Measurements from ENCODE around the gene ICAM5. TPM values are rescaled to one million over a fixed set of nuclear protein-coding genes. Genes with fewer than 3 reads are reported as not detected.

The ICAM5 gene
- total and polyA plus RNA-seq, 9 of the 15 experiments (the other 6 are each of a cell fraction or from before 2014, with no cell fraction given) = 0.10 to 114 (median 13.7) TPM

DNA sequence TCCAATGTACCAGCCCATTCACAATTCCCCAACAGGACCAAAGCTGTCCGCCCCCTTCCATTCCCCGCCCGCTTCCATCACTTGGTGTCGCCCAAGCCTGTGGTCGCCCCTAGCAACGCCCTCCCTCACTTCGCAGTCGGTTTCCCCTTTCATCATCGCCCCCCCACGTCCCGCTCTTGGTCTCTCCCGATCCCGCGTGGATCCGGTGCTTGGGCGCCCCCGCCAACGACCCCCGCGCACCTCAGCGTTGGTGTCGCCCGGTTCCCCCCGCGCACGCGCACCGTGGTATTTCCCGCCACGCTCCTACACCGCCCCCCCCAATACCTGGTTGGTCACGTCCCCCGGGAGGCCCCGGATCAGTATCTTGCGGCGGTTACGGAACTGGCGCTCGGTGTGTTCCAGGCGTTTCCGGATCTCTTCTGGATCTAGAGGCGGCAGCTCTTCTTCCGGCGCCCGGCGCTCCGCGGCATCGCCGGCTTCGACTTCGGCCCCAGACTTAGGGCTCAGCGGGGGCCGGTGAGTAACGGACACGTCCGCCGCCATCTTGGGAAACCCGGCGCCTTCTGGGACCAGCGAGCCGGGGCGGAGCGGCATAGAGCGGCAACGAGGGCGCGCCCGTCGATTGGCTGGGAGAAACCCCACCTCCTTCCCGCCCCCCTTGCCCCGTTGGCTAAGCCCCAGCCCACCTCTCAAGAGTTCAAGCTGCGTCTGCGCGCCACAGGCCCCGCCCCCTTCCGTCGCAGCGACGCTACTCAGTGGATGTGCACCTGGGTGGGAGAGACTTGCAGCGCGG is 43.4 kb downstream of the ICAM5 start, which contains the start of gene RAVER1 (continued):
- TF ChIP-seq, protein P1, sequence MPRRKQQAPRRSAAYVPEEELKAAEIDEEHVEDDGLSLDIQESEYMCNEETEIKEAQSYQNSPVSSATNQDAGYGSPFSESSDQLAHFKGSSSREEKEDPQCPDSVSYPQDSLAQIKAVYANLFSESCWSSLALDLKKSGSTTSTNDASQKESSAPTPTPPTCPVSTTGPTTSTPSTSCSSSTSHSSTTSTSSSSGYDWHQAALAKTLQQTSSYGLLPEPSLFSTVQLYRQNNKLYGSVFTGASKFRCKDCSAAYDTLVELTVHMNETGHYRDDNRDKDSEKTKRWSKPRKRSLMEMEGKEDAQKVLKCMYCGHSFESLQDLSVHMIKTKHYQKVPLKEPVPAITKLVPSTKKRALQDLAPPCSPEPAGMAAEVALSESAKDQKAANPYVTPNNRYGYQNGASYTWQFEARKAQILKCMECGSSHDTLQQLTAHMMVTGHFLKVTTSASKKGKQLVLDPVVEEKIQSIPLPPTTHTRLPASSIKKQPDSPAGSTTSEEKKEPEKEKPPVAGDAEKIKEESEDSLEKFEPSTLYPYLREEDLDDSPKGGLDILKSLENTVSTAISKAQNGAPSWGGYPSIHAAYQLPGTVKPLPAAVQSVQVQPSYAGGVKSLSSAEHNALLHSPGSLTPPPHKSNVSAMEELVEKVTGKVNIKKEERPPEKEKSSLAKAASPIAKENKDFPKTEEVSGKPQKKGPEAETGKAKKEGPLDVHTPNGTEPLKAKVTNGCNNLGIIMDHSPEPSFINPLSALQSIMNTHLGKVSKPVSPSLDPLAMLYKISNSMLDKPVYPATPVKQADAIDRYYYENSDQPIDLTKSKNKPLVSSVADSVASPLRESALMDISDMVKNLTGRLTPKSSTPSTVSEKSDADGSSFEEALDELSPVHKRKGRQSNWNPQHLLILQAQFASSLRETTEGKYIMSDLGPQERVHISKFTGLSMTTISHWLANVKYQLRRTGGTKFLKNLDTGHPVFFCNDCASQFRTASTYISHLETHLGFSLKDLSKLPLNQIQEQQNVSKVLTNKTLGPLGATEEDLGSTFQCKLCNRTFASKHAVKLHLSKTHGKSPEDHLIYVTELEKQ (CRISPR knock-in tag; IDR thresholded peaks at IDR 0.05) = no peak
- peak in 1 of 2 experiments; percentile 98; a peak in 2 of 4 replicates for TF ChIP-seq HDAC1 (IDR thresholded peaks at IDR 0.05)
- peak; percentile 57 for TF ChIP-seq BCOR (IDR thresholded peaks at IDR 0.05)
- TF ChIP-seq, protein P2, sequence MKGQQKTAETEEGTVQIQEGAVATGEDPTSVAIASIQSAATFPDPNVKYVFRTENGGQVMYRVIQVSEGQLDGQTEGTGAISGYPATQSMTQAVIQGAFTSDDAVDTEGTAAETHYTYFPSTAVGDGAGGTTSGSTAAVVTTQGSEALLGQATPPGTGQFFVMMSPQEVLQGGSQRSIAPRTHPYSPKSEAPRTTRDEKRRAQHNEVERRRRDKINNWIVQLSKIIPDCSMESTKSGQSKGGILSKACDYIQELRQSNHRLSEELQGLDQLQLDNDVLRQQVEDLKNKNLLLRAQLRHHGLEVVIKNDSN (CRISPR knock-in tag; IDR thresholded peaks at IDR 0.05) = peak; percentile 28; the same call in 1 of the 2 replicates
- TF ChIP-seq ZNF316 (IDR thresholded peaks at IDR 0.05) = 0 out of 2 replicates have a peak, but pooled peaks have one; percentile 7
- TF ChIP-seq, protein P3, sequence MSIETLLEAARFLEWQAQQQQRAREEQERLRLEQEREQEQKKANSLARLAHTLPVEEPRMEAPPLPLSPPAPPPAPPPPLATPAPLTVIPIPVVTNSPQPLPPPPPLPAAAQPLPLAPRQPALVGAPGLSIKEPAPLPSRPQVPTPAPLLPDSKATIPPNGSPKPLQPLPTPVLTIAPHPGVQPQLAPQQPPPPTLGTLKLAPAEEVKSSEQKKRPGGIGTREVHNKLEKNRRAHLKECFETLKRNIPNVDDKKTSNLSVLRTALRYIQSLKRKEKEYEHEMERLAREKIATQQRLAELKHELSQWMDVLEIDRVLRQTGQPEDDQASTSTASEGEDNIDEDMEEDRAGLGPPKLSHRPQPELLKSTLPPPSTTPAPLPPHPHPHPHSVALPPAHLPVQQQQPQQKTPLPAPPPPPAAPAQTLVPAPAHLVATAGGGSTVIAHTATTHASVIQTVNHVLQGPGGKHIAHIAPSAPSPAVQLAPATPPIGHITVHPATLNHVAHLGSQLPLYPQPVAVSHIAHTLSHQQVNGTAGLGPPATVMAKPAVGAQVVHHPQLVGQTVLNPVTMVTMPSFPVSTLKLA (conservative IDR thresholded peaks at IDR 0.05) = peak; percentile 93 to 96
- 0 out of 2 replicates have a peak, but pooled peaks have one; percentile 83 for TF ChIP-seq CAMTA2 (CRISPR knock-in tag; conservative IDR thresholded peaks at IDR 0.05)
- TF ChIP-seq, protein P4, sequence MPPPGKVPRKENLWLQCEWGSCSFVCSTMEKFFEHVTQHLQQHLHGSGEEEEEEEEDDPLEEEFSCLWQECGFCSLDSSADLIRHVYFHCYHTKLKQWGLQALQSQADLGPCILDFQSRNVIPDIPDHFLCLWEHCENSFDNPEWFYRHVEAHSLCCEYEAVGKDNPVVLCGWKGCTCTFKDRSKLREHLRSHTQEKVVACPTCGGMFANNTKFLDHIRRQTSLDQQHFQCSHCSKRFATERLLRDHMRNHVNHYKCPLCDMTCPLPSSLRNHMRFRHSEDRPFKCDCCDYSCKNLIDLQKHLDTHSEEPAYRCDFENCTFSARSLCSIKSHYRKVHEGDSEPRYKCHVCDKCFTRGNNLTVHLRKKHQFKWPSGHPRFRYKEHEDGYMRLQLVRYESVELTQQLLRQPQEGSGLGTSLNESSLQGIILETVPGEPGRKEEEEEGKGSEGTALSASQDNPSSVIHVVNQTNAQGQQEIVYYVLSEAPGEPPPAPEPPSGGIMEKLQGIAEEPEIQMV (tag; conservative IDR thresholded peaks at IDR 0.05; ENCODE audit: low read depth) = no peak
- peak; percentile 85 for TF ChIP-seq SMAD1 (IDR thresholded peaks at IDR 0.05; ENCODE audit: low read depth, low read length, partially characterized antibody)
- peak; percentile 16; the same call in 1 of the 2 replicates for TF ChIP-seq LEF1 (IDR thresholded peaks at IDR 0.05)
- peak; percentile 86 to 87 for TF ChIP-seq MAZ (CRISPR knock-in tag; conservative IDR thresholded peaks at IDR 0.05 in 1 of 2, IDR thresholded peaks at IDR 0.05 in 1 of 2)
- peak; percentile 98 for TF ChIP-seq POLR2A (conservative IDR thresholded peaks at IDR 0.05)
- TF ChIP-seq ESRRA (IDR thresholded peaks at IDR 0.05; ENCODE audit: borderline replicate concordance, low read depth) = no peak
- TF ChIP-seq, protein P5, sequence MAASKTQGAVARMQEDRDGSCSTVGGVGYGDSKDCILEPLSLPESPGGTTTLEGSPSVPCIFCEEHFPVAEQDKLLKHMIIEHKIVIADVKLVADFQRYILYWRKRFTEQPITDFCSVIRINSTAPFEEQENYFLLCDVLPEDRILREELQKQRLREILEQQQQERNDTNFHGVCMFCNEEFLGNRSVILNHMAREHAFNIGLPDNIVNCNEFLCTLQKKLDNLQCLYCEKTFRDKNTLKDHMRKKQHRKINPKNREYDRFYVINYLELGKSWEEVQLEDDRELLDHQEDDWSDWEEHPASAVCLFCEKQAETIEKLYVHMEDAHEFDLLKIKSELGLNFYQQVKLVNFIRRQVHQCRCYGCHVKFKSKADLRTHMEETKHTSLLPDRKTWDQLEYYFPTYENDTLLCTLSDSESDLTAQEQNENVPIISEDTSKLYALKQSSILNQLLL (CRISPR knock-in tag; IDR thresholded peaks at IDR 0.05; ENCODE audit: borderline replicate concordance) = no peak
- TF ChIP-seq CHD2 (IDR thresholded peaks at IDR 0.05; ENCODE audit: low read depth, low read length) = peak; percentile 30; the same call in 1 of the 2 replicates
- TF ChIP-seq DPF2 (IDR thresholded peaks at IDR 0.05) = peak; percentile 40; the same call in 1 of the 2 replicates
- peak; percentile 19; the same call in 1 of the 2 replicates for TF ChIP-seq TEAD4 (IDR thresholded peaks at IDR 0.05; ENCODE audit: low read length)
- TF ChIP-seq TEAD4 (CRISPR knock-in tag; IDR thresholded peaks at IDR 0.05; ENCODE audit: borderline replicate concordance) = no peak
- TF ChIP-seq ZC3H4 (CRISPR knock-in tag; IDR thresholded peaks at IDR 0.05; ENCODE audit: borderline replicate concordance) = peak; percentile 73; the same call in 1 of the 2 replicates
- no peak for TF ChIP-seq BDP1 (IDR thresholded peaks at IDR 0.05; ENCODE audit: insufficient read depth, insufficient read length)

Measured in K562 (cell line).